Sigmoid colon (tissue), 7 donors: ENCODE measurements around the gene C1orf174. TPM values are rescaled to one million over a fixed set of nuclear protein-coding genes. Genes with fewer than 3 reads are reported as not detected.

Experiments
- DNase-seq: peaks from one replicate; pipeline ENCODE4 v3.0.0-alpha.2; 2019
- H3K27ac ChIP-seq, 4 donors: fragments of 200-600 bp; sonication (generic); one replicate each; pipeline ENCODE4 v1.5.1; 2016 to 2019; ENCODE audit warnings: mild to moderate bottlenecking in 1 of 4
- H3K27me3 ChIP-seq, 3 donors: fragments of 200-600 bp; sonication (generic); one replicate each; pipeline ENCODE4 v1.5.1; 2019; ENCODE audit warnings: mild to moderate bottlenecking in 1 of 3
- H3K36me3 ChIP-seq, 4 donors: fragments of 200-600 bp; sonication (generic); one replicate each; pipeline ENCODE4 v1.5.1; 2016 to 2019
- H3K4me1 ChIP-seq, 4 donors: fragments of 200-600 bp; sonication (generic); one replicate each; pipeline ENCODE4 v1.5.1; 2017 to 2019
- H3K4me3 ChIP-seq, 4 donors: fragments of 200-600 bp; sonication (generic); one replicate each; pipeline ENCODE4 v1.5.1; 2017 to 2019; ENCODE audit warnings: mild to moderate bottlenecking in 2 of 4, moderate library complexity in 1 of 4
- H3K9me3 ChIP-seq, 4 donors: fragments of 200-600 bp in 3 of 4; sonication (generic) in 3 of 4; one replicate each; pipeline versions ENCODE4 v1.5.1 to v1.6.1; 2013 to 2019
- EP300 ChIP-seq, 4 donors: sonication (generic); formaldehyde crosslinking; IDR thresholded peaks; one replicate each; pipeline ENCODE4 v1.6.1; 2017; ENCODE audit warnings: antibody characterized with exemption in 4 of 4
- POLR2A ChIP-seq, 2 donors: fragments of 450-650 bp; IDR thresholded peaks; one replicate each; pipeline ENCODE4 v1.6.1; 2016; ENCODE audit warnings: antibody characterized with exemption in 2 of 2, mild to moderate bottlenecking in 2 of 2, moderate library complexity in 2 of 2
- POLR2AphosphoS5 ChIP-seq, 4 donors: sonication (generic); formaldehyde crosslinking; IDR thresholded peaks; one replicate each; pipeline ENCODE4 v1.6.1; 2017; ENCODE audit warnings: antibody characterized with exemption in 4 of 4
- WGBS, 2 donors: extraction: QIAGEN DNeasy Blood & Tissue Kit; methylation state at CpG; one replicate each; pipeline ENCODE4 v1.1.7; 2013; 5-methylcytosine and 5-hydroxymethylcytosine counted together
- intact Hi-C: fragments of 100-400 bp; cut with DNase I; formaldehyde crosslinking; loops from one replicate; pipeline ENCODE4 v1.15.1; 2023
- polyA plus RNA-seq, 3 donors: library from polyadenylated mRNA; stranded (reverse); fragments of 200-250 nt; gene quantifications; one replicate each; pipeline ENCODE4 v1.2.3, GENCODE V29; 2013
- total RNA-seq, 4 donors: library from RNA; depleted of rRNA; stranded (reverse); fragments of >200 nt; gene quantifications; one replicate each; pipeline ENCODE4 v1.1.0, GENCODE V29; 2016
- TF ChIP-seq, protein P1 (sequence below), 4 experiments: fragments of 450-650 bp in 3 of 4; fragments of 200-600 bp in 1 of 4; IDR thresholded peaks; one replicate each; pipeline ENCODE4 v1.5.1; 2016 to 2019; ENCODE audit warnings: antibody characterized with exemption in 4 of 4, mild to moderate bottlenecking in 3 of 4, moderate library complexity in 2 of 4
- donor health status: healthy with polysubstance abuse.
- donor health status: Bipolar disorder and iron deficiency.
- donor health status: healthy.

C1orf174 gene
- total and polyA plus RNA-seq, 7 donors: 10.8 to 33.0 (median 23.4) TPM

DNA sequence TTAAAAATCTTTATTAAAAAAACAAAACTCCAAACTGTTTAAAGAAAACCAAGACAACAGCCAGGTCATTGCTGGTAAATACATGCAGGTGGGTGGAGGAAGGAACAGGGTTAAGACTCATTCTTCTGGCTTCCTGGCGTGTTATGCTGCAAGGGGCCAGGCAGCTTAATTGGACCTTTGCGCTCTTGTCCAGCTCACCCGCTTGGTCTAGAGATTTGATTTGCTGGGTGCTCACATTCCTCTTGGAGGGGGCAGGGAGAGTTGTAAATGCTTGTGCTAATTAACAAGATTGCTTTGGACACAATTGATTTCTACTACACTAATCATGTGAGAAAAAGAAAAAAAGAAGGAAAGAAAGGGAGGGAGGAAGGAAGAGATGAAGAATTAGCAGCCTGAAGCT lies 53.5 kb downstream of the C1orf174 start:
- WGBS, 2 donors: 92 to 94% methylated on average over 3 of the region's 3 CpGs
- peaks cover 18 to 79% (median 40%) of the 10 kb centered on the region in 4 donors for H3K36me3 ChIP-seq
- H3K27me3 ChIP-seq: no peaks in the 10 kb centered on the region
- DNase-seq: no peak
- no peak overlapping the region for H3K4me3 ChIP-seq
- H3K27ac ChIP-seq: no peak overlapping the region
- no peaks in the 10 kb centered on the region for H3K9me3 ChIP-seq
- no peaks in the 10 kb centered on the region for H3K4me1 ChIP-seq
- intact Hi-C loops: no loop called here
- TF ChIP-seq POLR2A (IDR thresholded peaks at IDR 0.05) (no peak), EP300 (IDR thresholded peaks at IDR 0.05) (no peak), POLR2AphosphoS5 (IDR thresholded peaks at IDR 0.05) (no peak)
- TF ChIP-seq, protein P1, sequence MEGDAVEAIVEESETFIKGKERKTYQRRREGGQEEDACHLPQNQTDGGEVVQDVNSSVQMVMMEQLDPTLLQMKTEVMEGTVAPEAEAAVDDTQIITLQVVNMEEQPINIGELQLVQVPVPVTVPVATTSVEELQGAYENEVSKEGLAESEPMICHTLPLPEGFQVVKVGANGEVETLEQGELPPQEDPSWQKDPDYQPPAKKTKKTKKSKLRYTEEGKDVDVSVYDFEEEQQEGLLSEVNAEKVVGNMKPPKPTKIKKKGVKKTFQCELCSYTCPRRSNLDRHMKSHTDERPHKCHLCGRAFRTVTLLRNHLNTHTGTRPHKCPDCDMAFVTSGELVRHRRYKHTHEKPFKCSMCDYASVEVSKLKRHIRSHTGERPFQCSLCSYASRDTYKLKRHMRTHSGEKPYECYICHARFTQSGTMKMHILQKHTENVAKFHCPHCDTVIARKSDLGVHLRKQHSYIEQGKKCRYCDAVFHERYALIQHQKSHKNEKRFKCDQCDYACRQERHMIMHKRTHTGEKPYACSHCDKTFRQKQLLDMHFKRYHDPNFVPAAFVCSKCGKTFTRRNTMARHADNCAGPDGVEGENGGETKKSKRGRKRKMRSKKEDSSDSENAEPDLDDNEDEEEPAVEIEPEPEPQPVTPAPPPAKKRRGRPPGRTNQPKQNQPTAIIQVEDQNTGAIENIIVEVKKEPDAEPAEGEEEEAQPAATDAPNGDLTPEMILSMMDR (IDR thresholded peaks at IDR 0.05): no peak

DNA sequence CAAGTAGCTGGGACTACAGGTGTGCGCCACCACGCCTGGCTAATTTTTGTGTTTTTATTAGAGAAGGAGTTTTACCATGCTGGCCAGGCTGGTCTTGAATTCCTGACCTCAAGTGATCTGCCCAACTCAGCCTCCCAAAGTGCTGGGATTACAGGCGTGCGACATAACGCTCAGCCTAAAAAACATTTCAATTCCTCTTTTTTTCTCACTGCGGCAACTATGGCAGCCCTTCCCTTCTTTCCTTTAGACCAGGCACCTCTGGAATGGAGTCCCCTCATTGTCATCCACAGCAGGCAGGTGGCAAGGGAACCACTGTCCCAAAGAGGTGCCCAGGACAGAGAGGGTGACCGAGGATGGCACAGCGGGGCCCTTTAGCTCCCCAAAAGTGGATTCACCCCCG lies 57.2 kb downstream of the C1orf174 start:
- no peaks in the 10 kb centered on the region for H3K27me3 ChIP-seq
- TF ChIP-seq EP300 (IDR thresholded peaks at IDR 0.05) (no peak), POLR2A (IDR thresholded peaks at IDR 0.05) (no peak), POLR2AphosphoS5 (IDR thresholded peaks at IDR 0.05) (no peak)
- TF ChIP-seq, protein P1 (IDR thresholded peaks at IDR 0.05): no peak
- no peak overlapping the region for H3K27ac ChIP-seq
- no peaks in the 10 kb centered on the region for H3K4me1 ChIP-seq
- no peak overlapping the region for H3K4me3 ChIP-seq
- DNase-seq: no peak
- H3K36me3 ChIP-seq: peaks cover 16 to 92% (median 50%) of the 10 kb centered on the region in 4 donors
- WGBS, 2 donors: 80 to 95% methylated on average over 9 of the region's 9 CpGs
- no peaks in the 10 kb centered on the region for H3K9me3 ChIP-seq
- intact Hi-C loops: no loop called here

DNA sequence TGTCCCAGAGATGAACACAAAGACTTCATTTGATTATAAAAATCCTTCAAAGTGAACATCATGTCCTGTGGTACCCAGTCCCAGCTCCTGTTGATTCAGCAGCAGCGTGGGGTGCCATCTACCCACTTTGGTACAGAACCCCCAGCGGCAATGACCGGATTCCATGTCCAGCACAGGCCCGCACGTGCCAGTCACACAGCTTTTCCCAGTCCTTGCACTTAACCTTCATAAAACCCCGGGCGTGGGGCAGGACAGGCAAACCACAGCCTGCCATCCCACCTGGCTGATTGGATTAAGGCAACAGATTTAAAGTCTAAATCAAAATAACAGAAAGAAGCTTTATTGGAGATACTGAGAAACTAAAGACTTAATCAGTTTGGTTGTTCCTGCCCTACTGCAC lies 58.6 kb downstream of the C1orf174 start:
- Histone ChIP-seq H3K9me3 (peaks cover 0 to 7% (median 2%) of the 10 kb centered on the region in 4 donors), H3K4me1 (no peaks in the 10 kb centered on the region), H3K27me3 (no peaks in the 10 kb centered on the region), H3K27ac (no peak overlapping the region), H3K36me3 (peaks cover 13 to 92% (median 57%) of the 10 kb centered on the region in 4 donors), H3K4me3 (no peak overlapping the region)
- intact Hi-C loops: no loop called here
- WGBS, 2 donors: 96 to 97% methylated on average over 7 of the region's 7 CpGs
- TF ChIP-seq POLR2AphosphoS5 (IDR thresholded peaks at IDR 0.05): no peak
- no peak for TF ChIP-seq POLR2A (IDR thresholded peaks at IDR 0.05)
- TF ChIP-seq, protein P1 (IDR thresholded peaks at IDR 0.05): no peak
- no peak for TF ChIP-seq EP300 (IDR thresholded peaks at IDR 0.05)
- no peak for DNase-seq

Other genes starting within 250 kb of the C1orf174 start
- not detected for gene TP73, start 247.8 kb downstream of the C1orf174 start, total RNA-seq
- gene TP73, start 247.8 kb downstream of the C1orf174 start, polyA plus RNA-seq: under 1 TPM in 2 of 3 donors, not detected in 1; 0.22 to 0.69 TPM
- not detected for gene CCDC27, start 147.8 kb downstream of the C1orf174 start, total RNA-seq
- not detected for gene CCDC27, start 147.8 kb downstream of the C1orf174 start, polyA plus RNA-seq
- gene SMIM1, start 127.5 kb downstream of the C1orf174 start, total RNA-seq: 1 to 10 TPM in 3 of 4 donors, not detected in 1; 6.1 to 8.6 (median 7.5) TPM
- gene SMIM1, start 127.5 kb downstream of the C1orf174 start, polyA plus RNA-seq: 10 to 100 TPM in 1 of 3 donors, 1 to 10 TPM in 2; 2.7 to 10.8 (median 3.7) TPM
- 10 to 100 TPM; 26.7 to 36.4 (median 31.2) TPM for gene LRRC47, start 103.8 kb downstream of the C1orf174 start, total RNA-seq
- 10 to 100 TPM; 11.4 to 25.9 (median 13.2) TPM for gene LRRC47, start 103.8 kb downstream of the C1orf174 start, polyA plus RNA-seq
- 10 to 100 TPM; 21.6 to 32.5 (median 25.3) TPM for gene CEP104, start 43.1 kb downstream of the C1orf174 start, total RNA-seq
- 10 to 100 TPM; 12.0 to 16.0 (median 12.9) TPM for gene CEP104, start 43.1 kb downstream of the C1orf174 start, polyA plus RNA-seq
- gene DFFB, start 42.8 kb downstream of the C1orf174 start, total RNA-seq: 1 to 10 TPM; 2.9 to 7.4 (median 6.6) TPM
- 1 to 10 TPM; 1.8 to 9.0 (median 3.2) TPM for gene DFFB, start 42.8 kb downstream of the C1orf174 start, polyA plus RNA-seq